K562 (cell line): ENCODE results near the gene DRC3. TPM values are rescaled to one million over a fixed set of nuclear protein-coding genes. Genes with fewer than 3 reads are reported as not detected.

Experiments used
- ATAC-seq: fragments of 200-7000 bp; cut with Tn5 transposase; 3 replicates; pipeline ENCODE4 v1.9.1; 2020; ENCODE audit warnings: moderate library complexity
- Bru-seq: library from RNA; stranded (reverse); fragments of 400-500 nt; gene quantifications from one replicate; lab custom pipeline; 2021; lab: Mats Ljungman, UMichigan
- BruChase-seq, 2 experiments: library from RNA; stranded (reverse); fragments of 400-500 nt; gene quantifications; one replicate each; lab custom pipeline; 2021; lab: Mats Ljungman, UMichigan
- BruUV-seq: library from RNA; stranded (reverse); fragments of 400-500 nt; replicated peaks from 2 replicates; lab custom pipeline; 2021; lab: Mats Ljungman, UMichigan
- CTCF ChIA-PET: fragments of 300-600 bp; formaldehyde crosslinking; extraction: SDS; loops from one replicate; lab custom pipeline; 2021; ENCODE audit warnings: low intra/inter-chr PET ratio; lab: Yijun Ruan, JAX
- POLR2A ChIA-PET: fragments of 300-600, 350-650 bp; sonication (Branson Sonifier 250); formaldehyde crosslinking; extraction: SDS; loops from one replicate; lab custom pipeline; 2021; ENCODE audit warnings: antibody characterized with exemption, inconsistent platforms; lab: Yijun Ruan, JAX
- DNase-seq, 4 experiments: peaks; one replicate each; pipeline versions ENCODE4 v3.0.0 to v3.0.0-alpha.2; 2011 to 2018; ENCODE audit warnings: low spot score in 3 of 4, mixed read lengths in 3 of 4; ENCODE audit errors: extremely low read depth in 1 of 4
- FAIRE-seq: peaks from 2 replicates; lab custom pipeline; 2011; peaks lifted over from hg19 to GRCh38; lab: Jason Lieb, UNC
- H2AFZ ChIP-seq: 2 replicates; pipeline ENCODE4 v1.6.0; 2011; ENCODE audit warnings: low read depth, low read length, control low read depth, inconsistent platforms
- H3K27ac ChIP-seq: fragments of 200-600 bp; 3 replicates; pipeline ENCODE4 v1.8.0; 2011; ENCODE audit warnings: low read depth, mild to moderate bottlenecking, control low read depth, inconsistent platforms, low read length, moderate library complexity, mixed read lengths; ENCODE audit errors: extremely low read depth
- H3K27me3 ChIP-seq, 2 experiments: fragments of 300-600 bp in 1 of 2; 2 replicates in 1 of 2; 3 replicates in 1 of 2; pipeline versions ENCODE4 v1.6.0 to v1.8.0; 2011; ENCODE audit warnings: inconsistent platforms in 2 of 2, low read length in 2 of 2, mild to moderate bottlenecking in 1 of 2, mixed read lengths in 1 of 2, moderate library complexity in 1 of 2; ENCODE audit not compliant: control insufficient read depth in 2 of 2, insufficient read depth in 2 of 2
- H3K36me3 ChIP-seq: fragments of 300-600 bp; 3 replicates; pipeline ENCODE4 v1.8.0; 2011; ENCODE audit warnings: mild to moderate bottlenecking, low read length, inconsistent platforms; ENCODE audit not compliant: control insufficient read depth, insufficient read depth
- H3K4me1 ChIP-seq, 2 experiments: fragments of 200-600 bp in 1 of 2; replicated peaks in 1 of 2; 2 replicates in 1 of 2; 3 replicates in 1 of 2; pipeline versions ENCODE4 v1.5.1 to v1.8.0; 2011; ENCODE audit warnings: inconsistent platforms in 2 of 2, low read length in 2 of 2, mild to moderate bottlenecking in 1 of 2, mixed read lengths in 1 of 2, moderate library complexity in 1 of 2; ENCODE audit not compliant: control insufficient read depth in 2 of 2, insufficient read depth in 2 of 2
- H3K4me2 ChIP-seq: 2 replicates; pipeline ENCODE4 v1.6.1; 2011; ENCODE audit warnings: low read length, control low read depth, inconsistent platforms, mixed read lengths; ENCODE audit not compliant: insufficient read depth
- H3K4me3 ChIP-seq: fragments of 200-600 bp; sonication (generic), shearing (Covaris generic); 2 replicates; pipeline ENCODE4 v1.5.1; 2016; ENCODE audit warnings: control low read depth, inconsistent platforms
- H3K79me2 ChIP-seq: fragments of 200-600 bp; 3 replicates; pipeline ENCODE4 v1.8.0; 2011; ENCODE audit warnings: low read length, inconsistent platforms; ENCODE audit not compliant: control insufficient read depth, insufficient read depth
- H3K9ac ChIP-seq, 2 experiments: 2 replicates each; pipeline versions ENCODE4 v1.6.0 to v1.6.1; 2011; ENCODE audit warnings: low read depth in 2 of 2, low read length in 2 of 2, control low read depth in 1 of 2, inconsistent platforms in 1 of 2, mild to moderate bottlenecking in 1 of 2, mixed read lengths in 1 of 2; ENCODE audit not compliant: insufficient read depth in 1 of 2
- H3K9me1 ChIP-seq: one replicate; pipeline ENCODE4 v1.6.0; 2011; ENCODE audit warnings: inconsistent platforms, mild to moderate bottlenecking, low read length, moderate library complexity; ENCODE audit not compliant: control insufficient read depth, insufficient read depth
- H3K9me3 ChIP-seq: replicated peaks from 2 replicates; pipeline ENCODE4 v1.5.1; 2011; ENCODE audit warnings: low read depth, low read length, inconsistent platforms; ENCODE audit not compliant: control insufficient read depth, insufficient read depth
- H4K20me1 ChIP-seq: replicated peaks from 2 replicates; pipeline ENCODE4 v1.6.1; 2011; ENCODE audit warnings: low read length, inconsistent platforms, mixed read lengths; ENCODE audit not compliant: control insufficient read depth, insufficient read depth
- CCAR2 ChIP-seq: fragments of 200-400 bp; formaldehyde crosslinking; IDR thresholded peaks from 2 replicates; pipeline ENCODE4 v1.6.1; 2017; ENCODE audit warnings: mild to moderate bottlenecking, low read depth, low read length
- CSDE1 ChIP-seq, 2 experiments: fragments of 450-650 bp; IDR thresholded peaks; 2 replicates each; pipeline ENCODE4 v1.6.1; 2016; ENCODE audit warnings: mild to moderate bottlenecking in 1 of 2
- HDAC3 ChIP-seq: fragments of 450-650 bp; IDR thresholded peaks from 2 replicates; pipeline ENCODE4 v1.6.1; 2018; ENCODE audit warnings: borderline replicate concordance, mild to moderate bottlenecking, moderate library complexity; ENCODE audit not compliant: partially characterized antibody
- KDM5B ChIP-seq: fragments of 200-600 bp; sonication (generic); IDR thresholded peaks from 2 replicates; pipeline ENCODE4 v1.6.1; 2012; ENCODE audit warnings: low read depth, mild to moderate bottlenecking, moderate library complexity, low read length, control low read depth, inconsistent platforms; ENCODE audit not compliant: insufficient replicate concordance
- MTA1 ChIP-seq: fragments of 450-650 bp; IDR thresholded peaks from 2 replicates; pipeline ENCODE4 v1.6.1; 2017; ENCODE audit warnings: borderline replicate concordance
- NRF1 ChIP-seq, 2 experiments: fragments of 450-650 bp; IDR thresholded peaks in 1 of 2; conservative IDR thresholded peaks in 1 of 2; 2 replicates each; pipeline ENCODE4 v1.6.1; 2014; ENCODE audit warnings: mild to moderate bottlenecking in 2 of 2
- PHF20 ChIP-seq: fragments of 450-650 bp; IDR thresholded peaks from 2 replicates; pipeline ENCODE4 v1.6.1; 2018; ENCODE audit not compliant: partially characterized antibody
- SPI1 ChIP-seq: IDR thresholded peaks from 2 replicates; pipeline ENCODE4 v1.6.1; 2011; ENCODE audit warnings: low read depth, low read length, control low read depth, borderline replicate concordance
- XRCC3 ChIP-seq: fragments of 450-650 bp; IDR thresholded peaks from 2 replicates; pipeline ENCODE4 v1.6.1; 2017; ENCODE audit warnings: mild to moderate bottlenecking, moderate library complexity
- WGBS: fragments of 100-300 bp; shearing (Covaris generic); methylation state at CpG from one replicate; pipeline ENCODE4 v1.1.6; 2016; ENCODE audit warnings: low coverage, mixed read lengths; ENCODE audit not compliant: insufficient coverage; ENCODE audit errors: missing lambda C conversion rate; 5-methylcytosine and 5-hydroxymethylcytosine counted together
- in situ Hi-C: fragments of 300-500 bp; cut with MboI; formaldehyde crosslinking; loops from 4 replicates; pipeline ENCODE4 v1.15.0; 2018; ENCODE audit warnings: inconsistent platforms, mixed read lengths
- intact Hi-C: fragments of 100-400 bp; cut with micrococcal nuclease; formaldehyde crosslinking; loops from 2 replicates; pipeline ENCODE4 v1.14.2; 2022
- long read RNA-seq, 3 experiments: library from polyadenylated mRNA in 2 of 3; library from RNA in 1 of 3; unstranded in 2 of 3; stranded (forward) in 1 of 3; transcript quantifications; one replicate each; pipeline ENCODE4 v2.0.0, GENCODE V29; 2019 to 2022
- polyA minus RNA-seq, 3 experiments: library from RNA; depleted of rRNA, polyadenylated mRNA; stranded (reverse); fragments of >200 nt; gene quantifications; 2 replicates each; pipeline ENCODE4 v1.2.3, GENCODE V29; 2011
- polyA plus RNA-seq, 8 experiments: library from polyadenylated mRNA; depleted of rRNA in 4 of 8; stranded (reverse) in 5 of 8; unstranded in 3 of 8; fragments of >200 nt; fragmentation: Nextera tagmentation in 2 of 8; fragmentation: Illumina TruSeq in 1 of 8; extraction: Ambion mirVana in 2 of 8; extraction: Trizol in 1 of 8; gene quantifications; 2 replicates each; pipeline versions ENCODE4 v1.2.1 to v1.2.3, GENCODE V29; 2011 to 2014; ENCODE audit warnings: inconsistent platforms in 1 of 8, missing spikeins in 1 of 8
- total RNA-seq, 7 experiments: library from RNA; depleted of rRNA in 6 of 7; stranded (reverse); fragments of >200 nt in 6 of 7; fragmentation: Illumina TruSeq in 2 of 7; extraction: Trizol in 2 of 7; gene quantifications; 2 replicates each; pipeline versions ENCODE4 v1.2.1 to v1.2.3, GENCODE V29; 2011 to 2021; ENCODE audit warnings: low replicate concordance in 1 of 7
- TF ChIP-seq, protein P1 (sequence below), 3 experiments: fragments of 200-800 bp in 1 of 3; fragments of 250-450 bp in 1 of 3; fragments of 450-650 bp in 1 of 3; sonication (Bioruptor Pico) in 1 of 3; sonication (Bioruptor generic) in 1 of 3; formaldehyde crosslinking in 1 of 3; IDR thresholded peaks; 2 replicates each; pipeline versions ENCODE4 v1.6.1 to v1.8.0; 2016 to 2022; ENCODE audit warnings: mild to moderate bottlenecking in 2 of 3, missing genetic modification characterization in 2 of 3, missing compliant biosample characterization in 1 of 3, moderate library complexity in 1 of 3

The DRC3 gene, protein sequence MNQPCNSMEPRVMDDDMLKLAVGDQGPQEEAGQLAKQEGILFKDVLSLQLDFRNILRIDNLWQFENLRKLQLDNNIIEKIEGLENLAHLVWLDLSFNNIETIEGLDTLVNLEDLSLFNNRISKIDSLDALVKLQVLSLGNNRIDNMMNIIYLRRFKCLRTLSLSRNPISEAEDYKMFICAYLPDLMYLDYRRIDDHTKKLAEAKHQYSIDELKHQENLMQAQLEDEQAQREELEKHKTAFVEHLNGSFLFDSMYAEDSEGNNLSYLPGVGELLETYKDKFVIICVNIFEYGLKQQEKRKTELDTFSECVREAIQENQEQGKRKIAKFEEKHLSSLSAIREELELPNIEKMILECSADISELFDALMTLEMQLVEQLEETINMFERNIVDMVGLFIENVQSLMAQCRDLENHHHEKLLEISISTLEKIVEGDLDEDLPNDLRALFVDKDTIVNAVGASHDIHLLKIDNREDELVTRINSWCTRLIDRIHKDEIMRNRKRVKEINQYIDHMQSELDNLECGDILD
- total RNA-seq (2011; cell fraction: chromatin; rRNA removed; ENCODE audit: low replicate concordance): 1.1 and 1.3 TPM in 2 replicates
- 0.83 and 1.1 TPM in 2 replicates for total RNA-seq (2011; cell fraction: nucleolus; rRNA removed)
- total RNA-seq (2011; cell fraction: nucleoplasm; rRNA removed): 0.88 and 1.8 TPM in 2 replicates
- total RNA-seq (2014; rRNA removed): 0.65 TPM in 1 of 2 replicates, not detected in the other
- total RNA-seq (2014; rRNA removed; fragmentation: Illumina TruSeq; extraction: Trizol): 0.54 TPM in 1 of 2 replicates, not detected in the other
- total RNA-seq (2015; rRNA removed; fragmentation: Illumina TruSeq; extraction: Trizol): 0.23 TPM in 1 of 2 replicates, not detected in the other
- 0.13 TPM in 1 of 2 replicates, not detected in the other for total RNA-seq (2021)
- polyA plus RNA-seq (2011; rRNA removed): 0.03 and 0.10 TPM in 2 replicates
- 0.01 and 0.03 TPM in 2 replicates for polyA plus RNA-seq (2011; cell fraction: cytosol; rRNA removed)
- 0.24 and 0.85 TPM in 2 replicates for polyA plus RNA-seq (2011; cell fraction: nucleus; rRNA removed)
- polyA plus RNA-seq (2012): 0.79 and 0.94 TPM in 2 replicates
- polyA plus RNA-seq (2014; fragmentation: Illumina TruSeq; extraction: Trizol): 0.40 and 0.49 TPM in 2 replicates
- polyA plus RNA-seq (2014; fragmentation: Nextera tagmentation; extraction: Ambion mirVana): under 1 TPM; 0.13 to 0.46 TPM
- 0.16 and 0.84 TPM in 2 replicates for polyA plus RNA-seq (2014; rRNA removed)
- 0.15 and 0.21 TPM in 2 replicates for polyA minus RNA-seq (2011; rRNA and poly(A)+ RNA removed)
- not detected in 2 replicates for polyA minus RNA-seq (2011; cell fraction: cytosol; rRNA and poly(A)+ RNA removed)
- 0.22 and 0.27 TPM in 2 replicates for polyA minus RNA-seq (2011; cell fraction: nucleus; rRNA and poly(A)+ RNA removed)
- percentile 20 among the genes with signal in this experiment for Bru-seq, nascent RNA
- percentile 3 among the genes with signal in this experiment for BruChase-seq, experiment 1, labeled RNA remaining after a 2-hour chase
- percentile 7 among the genes with signal in this experiment for BruChase-seq, experiment 2, labeled RNA remaining after a 6-hour chase
- long read RNA-seq, experiment 1, partial matches to known transcripts: 0 of 9 reads
- long read RNA-seq, experiment 1, other reads (novel, unspliced or antisense): 9 of 9 reads
- long read RNA-seq, experiment 2: 0 reads
- long read RNA-seq, experiment 3, partial matches to known transcripts: 0 of 1 reads
- long read RNA-seq, experiment 3, other reads (novel, unspliced or antisense): 1 of 1 reads

DNA sequence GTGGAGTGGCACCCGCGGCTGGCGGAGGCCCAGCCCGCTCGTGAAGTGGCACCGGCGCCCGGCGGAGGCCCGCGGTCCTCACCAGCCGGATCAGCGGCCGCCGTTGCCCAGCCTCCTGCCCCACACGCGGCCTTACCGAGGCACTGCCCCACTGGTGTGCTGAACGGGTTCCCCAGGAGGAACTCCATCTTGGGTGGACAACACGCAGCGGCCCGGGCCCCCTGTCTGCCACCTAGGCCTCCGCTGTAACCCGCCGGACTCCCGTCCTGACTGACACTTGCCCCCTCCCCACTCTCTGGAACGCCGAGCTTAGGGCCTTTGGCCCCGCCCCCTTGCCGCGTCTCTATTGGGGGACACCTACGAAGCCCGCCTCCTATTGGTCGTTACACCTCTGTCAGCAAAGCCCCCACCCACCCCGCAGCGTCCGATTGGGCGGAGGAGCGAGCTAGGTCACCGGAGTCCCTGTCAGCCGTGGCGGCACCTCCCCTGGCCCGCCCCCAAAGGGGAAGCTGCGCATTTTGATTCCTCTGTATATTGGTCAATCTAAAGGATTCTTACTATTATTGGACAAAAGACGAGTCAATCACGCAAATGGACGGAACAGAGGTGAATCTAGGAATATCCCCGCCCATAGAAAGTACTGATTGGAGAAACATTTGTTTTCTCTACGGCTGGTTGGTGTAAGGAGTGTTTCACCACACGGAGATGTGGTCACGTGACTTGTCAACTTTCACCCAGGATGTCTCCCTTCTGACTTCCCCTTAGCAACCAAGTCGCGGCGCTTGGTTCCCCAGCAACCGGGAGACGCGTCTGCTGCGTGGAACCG lies at the start of gene DRC3, which contains the start of gene TOM1L2:
Gene DRC3 (plus strand): TSS at position 737 of the 826 bp plus-strand sequence. CDS start 4,737 bp downstream, outside the sequence.
Gene TOM1L2 (minus strand): TSS at position 275 of the 826 bp plus-strand sequence. CDS start 87 bp downstream, at position 188.
- CTCF ChIA-PET: interaction anchor here (0.7 kb wide), 1 partner anchor 345 kb away, joined by 3 read pairs; no protein-coding TSS in a partner anchor
- peak within 1 kb of the TSS; percentile 84 for H3K4me2 ChIP-seq
- TF ChIP-seq NRF1 (conservative IDR thresholded peaks at IDR 0.05 in 1 of 2, IDR thresholded peaks at IDR 0.05 in 1 of 2): peak; percentile 78 to 82
- no peak for TF ChIP-seq HDAC3
- TF ChIP-seq CCAR2: no peak
- peak; percentile 47 for TF ChIP-seq KDM5B
- no peak for TF ChIP-seq XRCC3
- TF ChIP-seq MTA1: no peak
- TF ChIP-seq PHF20: peak; percentile 27
- peak; percentile 77 for TF ChIP-seq SPI1
- peak in 1 of 2 experiments; percentile 73; a peak in 2 of 4 replicates for TF ChIP-seq CSDE1 (IDR thresholded peaks at IDR 0.05)
- TF ChIP-seq, protein P1, sequence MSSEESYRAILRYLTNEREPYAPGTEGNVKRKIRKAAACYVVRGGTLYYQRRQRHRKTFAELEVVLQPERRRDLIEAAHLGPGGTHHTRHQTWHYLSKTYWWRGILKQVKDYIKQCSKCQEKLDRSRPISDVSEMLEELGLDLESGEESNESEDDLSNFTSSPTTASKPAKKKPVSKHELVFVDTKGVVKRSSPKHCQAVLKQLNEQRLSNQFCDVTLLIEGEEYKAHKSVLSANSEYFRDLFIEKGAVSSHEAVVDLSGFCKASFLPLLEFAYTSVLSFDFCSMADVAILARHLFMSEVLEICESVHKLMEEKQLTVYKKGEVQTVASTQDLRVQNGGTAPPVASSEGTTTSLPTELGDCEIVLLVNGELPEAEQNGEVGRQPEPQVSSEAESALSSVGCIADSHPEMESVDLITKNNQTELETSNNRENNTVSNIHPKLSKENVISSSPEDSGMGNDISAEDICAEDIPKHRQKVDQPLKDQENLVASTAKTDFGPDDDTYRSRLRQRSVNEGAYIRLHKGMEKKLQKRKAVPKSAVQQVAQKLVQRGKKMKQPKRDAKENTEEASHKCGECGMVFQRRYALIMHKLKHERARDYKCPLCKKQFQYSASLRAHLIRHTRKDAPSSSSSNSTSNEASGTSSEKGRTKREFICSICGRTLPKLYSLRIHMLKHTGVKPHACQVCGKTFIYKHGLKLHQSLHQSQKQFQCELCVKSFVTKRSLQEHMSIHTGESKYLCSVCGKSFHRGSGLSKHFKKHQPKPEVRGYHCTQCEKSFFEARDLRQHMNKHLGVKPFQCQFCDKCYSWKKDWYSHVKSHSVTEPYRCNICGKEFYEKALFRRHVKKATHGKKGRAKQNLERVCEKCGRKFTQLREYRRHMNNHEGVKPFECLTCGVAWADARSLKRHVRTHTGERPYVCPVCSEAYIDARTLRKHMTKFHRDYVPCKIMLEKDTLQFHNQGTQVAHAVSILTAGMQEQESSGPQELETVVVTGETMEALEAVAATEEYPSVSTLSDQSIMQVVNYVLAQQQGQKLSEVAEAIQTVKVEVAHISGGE (CRISPR knock-in tag; IDR thresholded peaks at IDR 0.05): peak in 1 of 3 experiments; percentile 56; a peak in 1 of 6 replicates

More for the DNA sequence above, at the start of gene DRC3, which contains the start of gene TOM1L2:
- Histone ChIP-seq H3K27ac (peak within 1 kb of the TSS; percentile 52; the same call in 2 of the 3 replicates), H3K9me1 (no peaks in the 10 kb centered on the region), H3K36me3 (no peaks in the 10 kb centered on the region), H3K27me3 (no peaks in the 10 kb centered on the region), H3K9me3 (no peaks in the 10 kb centered on the region), H3K79me2 (peaks cover 3% of the 10 kb centered on the region; the same call in 1 of the 3 replicates), H2AFZ (peak within 1 kb of the TSS; percentile 95), H3K9ac (peak within 1 kb of the TSS; percentile 59 to 92; a peak in 3 of 4 replicates), H4K20me1 (no peaks in the 10 kb centered on the region), H3K4me1 (peaks cover 10 to 11% of the 10 kb centered on the region in 2 experiments; a peak in 4 of 5 replicates), H3K4me3 (peak within 1 kb of the TSS; percentile 70)
- intact Hi-C loops: no loop called here
- FAIRE-seq (peak; percentile 100), DNase-seq (peak; percentile 95 to 98 (median 97)), ATAC-seq (peak; percentile 99)
- POLR2A ChIA-PET: interaction anchor here (0.5 to 1.0 kb wide), 4 partner anchors 13 to 62 kb away, joined by 3 to 5 read pairs (median 4); no protein-coding TSS in a partner anchor
- in situ Hi-C loops: no loop called here
- under 1% methylated on average over 36 of the region's 59 CpGs for WGBS
- BruUV-seq: no TSS peak
